ENCODE data around the gene FKTN. TPM values are rescaled to one million over a fixed set of nuclear protein-coding genes. Genes with fewer than 3 reads are reported as not detected.
A peak's percentile ranks its signal among the peaks of the same experiment; 100 is the strongest.
"Not testable (repeated sequence)": the region's sequence is repeated elsewhere in the genome, so short reads cannot be mapped to it uniquely, and the experiment has no call there.

FKTN gene
- total and polyA plus RNA-seq, 2 experiments from 2014 or later: 5.3 to 10.5 TPM

DNA sequence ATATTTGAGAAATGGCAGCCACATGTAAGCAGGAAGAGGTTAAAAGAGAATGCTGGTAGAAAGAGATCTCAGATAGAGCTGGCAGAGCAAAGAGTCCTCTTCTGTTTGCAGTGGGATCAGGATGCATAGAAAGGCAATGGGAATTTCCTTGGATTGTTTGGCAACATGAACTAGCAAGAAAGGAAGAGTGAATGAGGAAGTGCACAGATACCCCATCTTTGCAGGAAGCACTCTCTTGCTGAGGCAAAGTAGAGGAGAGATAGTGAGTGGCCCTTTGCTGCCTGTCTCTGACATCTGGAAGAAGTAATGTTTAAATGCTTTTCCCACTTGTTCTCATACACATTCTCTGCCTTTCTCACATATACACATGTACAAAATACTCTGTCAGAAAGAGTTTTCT is 14.5 kb downstream of the FKTN start:
- Histone ChIP-seq H3K9me3 (ENCODE audit: low read depth) (no peaks in the 10 kb centered on the region), H3K27ac (no peak overlapping the region), H3K4me1 (ENCODE audit: low read depth) (no peaks in the 10 kb centered on the region), H3K27me3 (no peaks in the 10 kb centered on the region), H3K36me3 (no peaks in the 10 kb centered on the region), H3K4me3 (no peak overlapping the region)
- DNase-seq (ENCODE audit: low read depth in 1 of 2, low spot score in 1 of 2): no peak
- TF ChIP-seq, protein P1, sequence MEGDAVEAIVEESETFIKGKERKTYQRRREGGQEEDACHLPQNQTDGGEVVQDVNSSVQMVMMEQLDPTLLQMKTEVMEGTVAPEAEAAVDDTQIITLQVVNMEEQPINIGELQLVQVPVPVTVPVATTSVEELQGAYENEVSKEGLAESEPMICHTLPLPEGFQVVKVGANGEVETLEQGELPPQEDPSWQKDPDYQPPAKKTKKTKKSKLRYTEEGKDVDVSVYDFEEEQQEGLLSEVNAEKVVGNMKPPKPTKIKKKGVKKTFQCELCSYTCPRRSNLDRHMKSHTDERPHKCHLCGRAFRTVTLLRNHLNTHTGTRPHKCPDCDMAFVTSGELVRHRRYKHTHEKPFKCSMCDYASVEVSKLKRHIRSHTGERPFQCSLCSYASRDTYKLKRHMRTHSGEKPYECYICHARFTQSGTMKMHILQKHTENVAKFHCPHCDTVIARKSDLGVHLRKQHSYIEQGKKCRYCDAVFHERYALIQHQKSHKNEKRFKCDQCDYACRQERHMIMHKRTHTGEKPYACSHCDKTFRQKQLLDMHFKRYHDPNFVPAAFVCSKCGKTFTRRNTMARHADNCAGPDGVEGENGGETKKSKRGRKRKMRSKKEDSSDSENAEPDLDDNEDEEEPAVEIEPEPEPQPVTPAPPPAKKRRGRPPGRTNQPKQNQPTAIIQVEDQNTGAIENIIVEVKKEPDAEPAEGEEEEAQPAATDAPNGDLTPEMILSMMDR (IDR thresholded peaks at IDR 0.05; ENCODE audit: low read depth, low read length): no peak

DNA sequence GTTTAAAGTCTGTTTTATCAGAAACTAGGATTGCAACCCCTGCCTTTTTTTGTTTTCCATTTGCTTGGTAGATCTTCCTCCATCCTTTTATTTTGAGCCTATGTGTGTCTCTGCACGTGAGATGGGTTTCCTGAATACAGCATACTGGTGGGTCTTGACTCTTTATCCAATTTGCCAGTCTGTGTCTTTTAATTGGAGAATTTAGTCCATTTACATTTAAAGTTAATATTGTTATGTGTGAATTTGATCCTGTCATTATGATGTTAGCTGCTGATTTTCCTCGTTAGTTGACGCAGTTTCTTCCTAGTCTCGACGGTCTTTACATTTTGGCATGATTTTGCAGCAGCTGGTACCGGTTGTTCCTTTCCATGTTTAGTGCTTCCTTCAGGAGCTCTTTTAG is 22.0 kb downstream of the FKTN start:
- H3K4me3 ChIP-seq; H3K9me3 ChIP-seq (ENCODE audit: low read depth); DNase-seq (ENCODE audit: low read depth in 1 of 2, low spot score in 1 of 2); H3K4me1 ChIP-seq (ENCODE audit: low read depth); H3K27ac ChIP-seq; H3K36me3 ChIP-seq; H3K27me3 ChIP-seq: not testable (repeated sequence)

DNA sequence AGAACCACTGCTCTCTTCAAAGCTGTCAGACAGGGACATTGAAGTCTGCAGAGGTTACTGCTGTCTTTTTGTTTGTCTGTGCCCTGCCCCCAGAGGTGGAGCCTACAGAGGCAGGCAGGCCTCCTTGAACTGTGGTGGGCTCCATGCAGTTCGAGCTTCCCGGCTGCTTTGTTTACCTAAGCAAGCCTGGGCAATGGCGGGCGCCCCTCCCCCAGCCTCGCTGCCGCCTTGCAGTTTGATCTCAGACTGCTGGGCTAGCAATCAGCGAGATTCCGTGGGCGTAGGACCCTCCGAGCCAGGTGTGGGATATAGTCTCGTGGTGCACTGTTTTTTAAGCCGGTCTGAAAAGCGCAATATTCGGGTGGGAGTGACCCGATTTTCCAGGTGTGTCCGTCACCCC is 23.6 kb downstream of the FKTN start:
- peak overlapping the region; percentile 51 for H3K27ac ChIP-seq
- not testable (repeated sequence) for H3K27me3 ChIP-seq; H3K4me3 ChIP-seq; H3K36me3 ChIP-seq; H3K4me1 ChIP-seq (ENCODE audit: low read depth); DNase-seq (ENCODE audit: low read depth in 1 of 2, low spot score in 1 of 2); H3K9me3 ChIP-seq (ENCODE audit: low read depth)

DNA sequence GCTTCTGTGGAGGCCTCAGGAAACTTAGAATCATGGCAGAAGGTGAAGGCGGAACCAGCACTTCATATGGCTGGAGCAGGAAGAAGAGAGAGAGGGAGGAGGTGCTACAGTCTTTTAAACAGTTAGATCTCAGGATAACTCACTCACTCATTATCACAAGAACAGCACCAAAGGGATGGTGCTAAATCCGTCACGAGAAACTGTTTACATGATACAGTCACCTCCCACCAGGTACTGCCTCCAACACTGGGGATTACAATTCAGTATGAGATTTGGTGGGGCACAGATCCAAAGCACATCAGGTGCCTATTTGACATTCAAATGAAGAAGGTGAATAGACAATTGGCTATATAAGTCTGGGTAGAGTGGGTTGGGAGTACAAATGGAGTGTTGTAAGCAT is 35.2 kb downstream of the FKTN start:
- no peak for DNase-seq (ENCODE audit: low read depth in 1 of 2, low spot score in 1 of 2)

DNA sequence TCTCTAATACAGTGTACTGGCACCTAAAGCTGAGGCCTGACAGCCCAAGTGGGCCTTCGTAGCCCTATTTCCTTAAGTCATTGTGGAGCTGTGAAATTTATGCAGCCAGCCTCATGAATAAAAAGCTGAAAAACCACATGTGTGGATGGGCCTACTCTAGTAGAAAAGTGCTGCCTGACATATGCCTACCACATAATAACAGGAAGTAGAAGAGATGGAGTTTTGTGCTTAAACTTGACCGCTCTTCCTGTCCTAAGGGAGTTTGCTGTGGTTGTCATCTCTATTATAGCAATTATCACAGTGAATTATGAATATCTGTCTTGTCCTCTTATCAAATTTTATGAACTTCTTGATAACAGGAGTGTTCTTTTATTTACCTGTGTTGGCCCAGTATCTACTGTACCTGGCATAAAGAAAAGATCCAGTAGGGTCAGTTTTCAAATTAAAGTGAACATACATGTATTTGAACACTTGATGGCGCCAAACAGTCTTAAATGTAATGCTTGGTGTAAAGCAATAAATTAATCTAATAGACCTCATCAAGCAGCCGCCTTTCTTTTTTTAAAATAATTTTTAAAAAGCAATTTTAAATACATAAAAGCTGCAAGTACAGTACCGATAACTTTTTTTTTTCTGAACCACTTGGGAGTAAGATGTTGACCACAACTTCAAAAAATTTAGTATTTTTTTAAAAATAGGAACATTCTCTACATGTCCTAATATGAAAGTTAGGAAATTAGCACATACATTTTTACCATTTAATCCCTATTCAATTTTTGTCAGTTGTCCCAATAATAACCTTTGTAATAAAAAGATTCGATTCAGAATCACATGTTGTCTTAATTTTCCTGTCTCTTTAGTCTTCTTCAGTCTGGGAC is 51.0 kb downstream of the FKTN start:
- Histone ChIP-seq H3K36me3 (no peaks in the 10 kb centered on the region), H3K9me3 (ENCODE audit: low read depth) (no peaks in the 10 kb centered on the region), H3K27ac (no peak overlapping the region), H3K4me1 (ENCODE audit: low read depth) (no peaks in the 10 kb centered on the region), H3K4me3 (no peak overlapping the region), H3K27me3 (no peaks in the 10 kb centered on the region)
- DNase-seq (ENCODE audit: low read depth in 1 of 2, low spot score in 1 of 2): peak; percentile 68 to 72
- TF ChIP-seq, protein P1 (IDR thresholded peaks at IDR 0.05; ENCODE audit: low read depth, low read length): peak; percentile 46

More for the DNA sequence above, 35.2 kb downstream of the FKTN start:
- H3K27ac ChIP-seq: no peak overlapping the region
- peaks cover 11% of the 10 kb centered on the region for H3K36me3 ChIP-seq
- H3K4me3 ChIP-seq: no peak overlapping the region
- no peaks in the 10 kb centered on the region for H3K9me3 ChIP-seq (ENCODE audit: low read depth)
- H3K27me3 ChIP-seq: no peaks in the 10 kb centered on the region
- TF ChIP-seq, protein P1 (IDR thresholded peaks at IDR 0.05; ENCODE audit: low read depth, low read length): no peak
- no peaks in the 10 kb centered on the region for H3K4me1 ChIP-seq (ENCODE audit: low read depth)

DNA sequence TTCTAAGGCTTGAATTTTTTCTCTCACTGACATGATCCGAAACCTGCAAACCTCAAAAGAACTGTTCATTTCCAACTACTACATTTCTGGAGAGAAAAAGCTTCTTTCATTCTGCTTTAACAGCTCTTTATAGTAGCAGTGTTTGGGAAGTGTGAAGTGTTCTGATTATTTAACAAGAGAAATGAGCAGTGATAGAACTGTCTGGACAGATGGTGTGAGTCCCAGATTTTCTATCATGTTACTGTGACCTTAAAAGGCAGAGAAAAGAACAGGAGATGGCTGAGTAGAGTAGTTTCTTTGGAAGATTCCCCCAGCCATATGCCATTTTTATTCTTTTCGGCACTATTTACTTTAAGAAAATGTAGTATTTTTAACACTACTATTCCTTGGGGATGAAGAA is 63.1 kb downstream of the FKTN start:
- no peaks in the 10 kb centered on the region for H3K27me3 ChIP-seq
- no peak for DNase-seq (ENCODE audit: low read depth in 1 of 2, low spot score in 1 of 2)
- no peaks in the 10 kb centered on the region for H3K4me1 ChIP-seq (ENCODE audit: low read depth)
- no peaks in the 10 kb centered on the region for H3K9me3 ChIP-seq (ENCODE audit: low read depth)
- no peak overlapping the region for H3K4me3 ChIP-seq
- H3K27ac ChIP-seq: no peak overlapping the region
- TF ChIP-seq, protein P1 (IDR thresholded peaks at IDR 0.05; ENCODE audit: low read depth, low read length): no peak
- H3K36me3 ChIP-seq: no peaks in the 10 kb centered on the region

Data from cardiac muscle cell (in vitro differentiated cells and primary cell).